ENCODE results near the gene FLCN.

- no peak for TF ChIP-seq CTCF (optimal IDR thresholded peaks at IDR 0.05 in 1 of 3, IDR thresholded peaks at IDR 0.05 in 1 of 3, conservative IDR thresholded peaks at IDR 0.05 in 1 of 3; ENCODE audit: extremely low read depth in 1 of 3, insufficient read depth in 2 of 3, low read length in 3 of 3)
- no peak for TF ChIP-seq EZH2 (IDR thresholded peaks at IDR 0.05; ENCODE audit: low read length)
Observed at GRCh38 chr17:17177176-17177575, 59.8 kb downstream of the FLCN start.

Data from keratinocyte (primary cell).